HEK293 (cell line): Measurements from ENCODE around the gene ARHGDIB.

Experiments used
- CTCF ChIA-PET: fragments of 350-600 bp; formaldehyde crosslinking; extraction: SDS; loops from one replicate; lab custom pipeline; 2021; ENCODE audit warnings: antibody characterized with exemption; lab: Yijun Ruan, JAX
- POLR2A ChIA-PET: fragments of 300-600 bp; formaldehyde crosslinking; extraction: SDS; loops from one replicate; lab custom pipeline; 2020; ENCODE audit warnings: antibody characterized with exemption, inconsistent platforms; lab: Yijun Ruan, JAX
- H3K27ac ChIP-seq: fragments of 200-500 bp; sonication (Bioruptor generic); 2 replicates; pipeline ENCODE4 v1.5.1; 2014; ENCODE audit warnings: low read depth, low read length, control low read depth, inconsistent platforms; ENCODE audit errors: extremely low read depth
- H3K36me3 ChIP-seq, 2 experiments: fragments of 200-500 bp in 1 of 2; sonication (Bioruptor generic) in 1 of 2; 1 replicate in 1 of 2; 2 replicates in 1 of 2; pipeline ENCODE4 v1.5.1; 2014 to 2017; ENCODE audit warnings: inconsistent platforms in 2 of 2, low read length in 2 of 2; ENCODE audit not compliant: control insufficient read depth in 2 of 2, insufficient read depth in 1 of 2
- H3K4me1 ChIP-seq: fragments of 200-500 bp; sonication (Bioruptor generic); 2 replicates; pipeline ENCODE4 v1.5.1; 2014; ENCODE audit warnings: mild to moderate bottlenecking, low read length, inconsistent platforms; ENCODE audit not compliant: control insufficient read depth, insufficient read depth
- H3K4me3 ChIP-seq: 2 replicates; pipeline ENCODE4 v1.5.1; 2011; ENCODE audit warnings: low read depth, mild to moderate bottlenecking, control low read depth, low read length, moderate library complexity
- H3K9me3 ChIP-seq: fragments of 200-500 bp; sonication (Bioruptor generic); 2 replicates; pipeline ENCODE4 v1.5.1; 2014; ENCODE audit warnings: low read depth, low read length, inconsistent platforms; ENCODE audit not compliant: control insufficient read depth, insufficient read depth
- BCL11A ChIP-seq: fragments of 450-650 bp; formaldehyde crosslinking; IDR thresholded peaks from 2 replicates; pipeline ENCODE4 v1.5.1; 2016; ENCODE audit warnings: low read depth, missing biosample characterization, missing genetic modification characterization
- FEZF1 ChIP-seq: fragments of 450-650 bp; formaldehyde crosslinking; IDR thresholded peaks from 2 replicates; pipeline ENCODE4 v1.5.1; 2016; ENCODE audit warnings: missing biosample characterization, missing genetic modification characterization
- GFI1B ChIP-seq: fragments of 450-650 bp; formaldehyde crosslinking; IDR thresholded peaks from 2 replicates; pipeline ENCODE4 v1.5.1; 2016; ENCODE audit warnings: missing biosample characterization, missing genetic modification characterization
- HIC1 ChIP-seq: fragments of 450-650 bp; formaldehyde crosslinking; IDR thresholded peaks from 2 replicates; pipeline ENCODE4 v1.5.1; 2016; ENCODE audit warnings: missing biosample characterization, missing genetic modification characterization
- HOXA7 ChIP-seq: sonication (generic); formaldehyde crosslinking; IDR thresholded peaks from 2 replicates; pipeline ENCODE4 v1.8.1; 2022; ENCODE audit warnings: missing genetic modification reagents, borderline replicate concordance
- KLF1 ChIP-seq: fragments of 450-650 bp; formaldehyde crosslinking; IDR thresholded peaks from 2 replicates; pipeline ENCODE4 v1.5.1; 2016; ENCODE audit warnings: missing biosample characterization, missing genetic modification characterization
- KLF16 ChIP-seq: fragments of 450-650 bp; formaldehyde crosslinking; IDR thresholded peaks from 2 replicates; pipeline ENCODE4 v1.5.1; 2017; ENCODE audit warnings: missing biosample characterization, missing genetic modification characterization
- SCRT2 ChIP-seq: fragments of 450-650 bp; formaldehyde crosslinking; IDR thresholded peaks from 2 replicates; pipeline ENCODE4 v1.5.1; 2016; ENCODE audit warnings: missing biosample characterization, missing genetic modification characterization
- SETDB1 ChIP-seq: IDR thresholded peaks from one replicate; pipeline ENCODE4 v1.6.1; 2017; ENCODE audit warnings: mild to moderate bottlenecking, low read length, moderate library complexity, mixed read lengths; ENCODE audit not compliant: insufficient read length
- WT1 ChIP-seq: fragments of 450-650 bp; formaldehyde crosslinking; IDR thresholded peaks from 2 replicates; pipeline ENCODE4 v1.5.1; 2016; ENCODE audit warnings: missing biosample characterization, missing genetic modification characterization
- ZBTB10 ChIP-seq: fragments of 450-650 bp; formaldehyde crosslinking; IDR thresholded peaks from 2 replicates; pipeline ENCODE4 v1.5.1; 2016; ENCODE audit warnings: missing biosample characterization, missing genetic modification characterization
- ZNF175 ChIP-seq: fragments of 450-650 bp; formaldehyde crosslinking; IDR thresholded peaks from 2 replicates; pipeline ENCODE4 v1.5.1; 2016; ENCODE audit warnings: missing biosample characterization, missing genetic modification characterization
- ZNF214 ChIP-seq: fragments of 450-650 bp; formaldehyde crosslinking; IDR thresholded peaks from 2 replicates; pipeline ENCODE4 v1.5.1; 2017; ENCODE audit warnings: missing biosample characterization, mild to moderate bottlenecking, missing genetic modification characterization, borderline replicate concordance
- ZNF423 ChIP-seq: fragments of 450-650 bp; formaldehyde crosslinking; IDR thresholded peaks from 2 replicates; pipeline ENCODE4 v1.5.1; 2016; ENCODE audit warnings: missing biosample characterization, missing genetic modification characterization
- ZNF433 ChIP-seq: fragments of 450-650 bp; formaldehyde crosslinking; IDR thresholded peaks from 2 replicates; pipeline ENCODE4 v1.5.1; 2016; ENCODE audit warnings: missing biosample characterization, missing genetic modification characterization, low read depth
- ZNF549 ChIP-seq: fragments of 450-650 bp; IDR thresholded peaks from 2 replicates; pipeline ENCODE4 v1.5.1; 2018; ENCODE audit warnings: missing biosample characterization, missing genetic modification characterization, mild to moderate bottlenecking, inconsistent platforms, moderate library complexity
- ZNF610 ChIP-seq: fragments of 450-650 bp; formaldehyde crosslinking; IDR thresholded peaks from 2 replicates; pipeline ENCODE4 v1.5.1; 2016; ENCODE audit warnings: missing biosample characterization, missing genetic modification characterization, borderline replicate concordance
- ZNF707 ChIP-seq: fragments of 450-650 bp; formaldehyde crosslinking; IDR thresholded peaks from 2 replicates; pipeline ENCODE4 v1.5.1; 2016; ENCODE audit warnings: missing biosample characterization, missing genetic modification characterization
- TF ChIP-seq, protein P1 (sequence below): fragments of 450-650 bp; IDR thresholded peaks from 2 replicates; pipeline ENCODE4 v1.5.1; 2018; ENCODE audit warnings: missing biosample characterization, mild to moderate bottlenecking, missing genetic modification characterization
- TF ChIP-seq, protein P2 (sequence below): fragments of 450-650 bp; formaldehyde crosslinking; IDR thresholded peaks from 2 replicates; pipeline ENCODE4 v1.5.1; 2016; ENCODE audit warnings: missing biosample characterization, missing genetic modification characterization
- TF ChIP-seq, protein P3 (sequence below): fragments of 450-650 bp; formaldehyde crosslinking; IDR thresholded peaks from 2 replicates; pipeline ENCODE4 v1.5.1; 2016; ENCODE audit warnings: missing biosample characterization, missing genetic modification characterization, low read depth

The ARHGDIB gene

DNA sequence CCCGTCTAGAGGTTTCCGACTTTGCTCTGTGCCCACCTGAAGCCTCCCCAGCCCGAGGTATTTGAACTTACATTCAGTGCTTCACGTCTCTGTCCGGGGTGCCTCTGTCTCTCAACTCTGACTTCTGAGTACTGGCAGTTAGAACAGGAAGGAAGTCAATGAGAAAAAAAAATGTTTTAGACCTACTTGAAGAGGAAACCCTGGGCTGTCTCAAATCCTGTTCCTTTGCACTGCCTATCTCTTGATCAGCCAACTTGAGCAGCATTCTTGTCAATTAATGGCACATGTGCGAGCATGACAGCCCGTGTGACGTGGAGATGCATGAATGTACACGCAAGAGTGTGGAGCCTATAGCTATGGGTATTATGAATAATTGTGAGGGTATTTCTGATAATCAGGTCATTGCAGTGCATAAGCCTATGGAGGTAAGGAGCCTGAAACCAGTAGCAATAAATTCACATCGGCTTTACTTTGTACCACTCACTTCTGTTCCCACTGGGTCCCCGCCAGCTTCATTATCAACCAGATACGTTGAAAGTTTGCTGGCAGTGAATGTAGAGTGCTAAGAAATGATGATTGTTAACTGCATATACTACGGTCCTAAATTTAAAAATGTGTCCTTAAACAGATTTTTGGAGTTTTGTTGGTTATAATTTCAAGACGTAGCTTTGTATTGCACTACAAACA, at the start of gene ARHGDIB:
TSS of gene ARHGDIB (minus strand) at position 136 of the 687 bp plus-strand sequence. CDS start 10,889 bp downstream, outside the sequence.
- no peaks in the 10 kb centered on the region for H3K36me3 ChIP-seq
- ChIA-PET CTCF (no interaction called here), POLR2A (no interaction called here)
- no peaks in the 10 kb centered on the region for H3K4me1 ChIP-seq
- no peak within 1 kb of the TSS for H3K27ac ChIP-seq
- no peak for TF ChIP-seq KLF1 (tag by site-specific recombination)
- TF ChIP-seq GFI1B, result no peak
- no peak for TF ChIP-seq SCRT2 (tag by site-specific recombination)
- TF ChIP-seq BCL11A (tag by site-specific recombination), result no peak
- TF ChIP-seq ZNF214 (tag by site-specific recombination), result no peak
- no peak for TF ChIP-seq HOXA7 (CRISPR knock-in tag)
- TF ChIP-seq ZNF433, result no peak
- no peak for TF ChIP-seq ZNF610 (tag by site-specific recombination)
- TF ChIP-seq, protein P1, sequence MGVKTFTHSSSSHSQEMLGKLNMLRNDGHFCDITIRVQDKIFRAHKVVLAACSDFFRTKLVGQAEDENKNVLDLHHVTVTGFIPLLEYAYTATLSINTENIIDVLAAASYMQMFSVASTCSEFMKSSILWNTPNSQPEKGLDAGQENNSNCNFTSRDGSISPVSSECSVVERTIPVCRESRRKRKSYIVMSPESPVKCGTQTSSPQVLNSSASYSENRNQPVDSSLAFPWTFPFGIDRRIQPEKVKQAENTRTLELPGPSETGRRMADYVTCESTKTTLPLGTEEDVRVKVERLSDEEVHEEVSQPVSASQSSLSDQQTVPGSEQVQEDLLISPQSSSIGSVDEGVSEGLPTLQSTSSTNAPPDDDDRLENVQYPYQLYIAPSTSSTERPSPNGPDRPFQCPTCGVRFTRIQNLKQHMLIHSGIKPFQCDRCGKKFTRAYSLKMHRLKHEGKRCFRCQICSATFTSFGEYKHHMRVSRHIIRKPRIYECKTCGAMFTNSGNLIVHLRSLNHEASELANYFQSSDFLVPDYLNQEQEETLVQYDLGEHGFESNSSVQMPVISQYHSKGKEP (tag by site-specific recombination), result no peak
- TF ChIP-seq ZNF707, result no peak
- TF ChIP-seq, protein P2, sequence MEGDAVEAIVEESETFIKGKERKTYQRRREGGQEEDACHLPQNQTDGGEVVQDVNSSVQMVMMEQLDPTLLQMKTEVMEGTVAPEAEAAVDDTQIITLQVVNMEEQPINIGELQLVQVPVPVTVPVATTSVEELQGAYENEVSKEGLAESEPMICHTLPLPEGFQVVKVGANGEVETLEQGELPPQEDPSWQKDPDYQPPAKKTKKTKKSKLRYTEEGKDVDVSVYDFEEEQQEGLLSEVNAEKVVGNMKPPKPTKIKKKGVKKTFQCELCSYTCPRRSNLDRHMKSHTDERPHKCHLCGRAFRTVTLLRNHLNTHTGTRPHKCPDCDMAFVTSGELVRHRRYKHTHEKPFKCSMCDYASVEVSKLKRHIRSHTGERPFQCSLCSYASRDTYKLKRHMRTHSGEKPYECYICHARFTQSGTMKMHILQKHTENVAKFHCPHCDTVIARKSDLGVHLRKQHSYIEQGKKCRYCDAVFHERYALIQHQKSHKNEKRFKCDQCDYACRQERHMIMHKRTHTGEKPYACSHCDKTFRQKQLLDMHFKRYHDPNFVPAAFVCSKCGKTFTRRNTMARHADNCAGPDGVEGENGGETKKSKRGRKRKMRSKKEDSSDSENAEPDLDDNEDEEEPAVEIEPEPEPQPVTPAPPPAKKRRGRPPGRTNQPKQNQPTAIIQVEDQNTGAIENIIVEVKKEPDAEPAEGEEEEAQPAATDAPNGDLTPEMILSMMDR (tag by site-specific recombination), result no peak
- no peak for TF ChIP-seq HIC1 (tag by site-specific recombination)
- TF ChIP-seq SETDB1, result no peak
- no peaks in the 10 kb centered on the region for H3K9me3 ChIP-seq
- H3K4me3 ChIP-seq, result no peak within 1 kb of the TSS

GRCh38 chr12:15011162-15011561, 49.8 kb upstream of the ARHGDIB start:
- Histone ChIP-seq H3K4me3 (no peak overlapping the region), H3K36me3 (no peaks in the 10 kb centered on the region), H3K27ac (no peak overlapping the region), H3K9me3 (no peaks in the 10 kb centered on the region), H3K4me1 (no peaks in the 10 kb centered on the region)
- ChIA-PET CTCF (interaction anchor here (1.2 kb wide), 1 partner anchor 211 kb away, joined by 3 read pairs; no protein-coding TSS in a partner anchor), POLR2A (no interaction called here)
- no peak for TF ChIP-seq KLF16
- no peak for TF ChIP-seq ZNF549 (tag by site-specific recombination)
- TF ChIP-seq, protein P3, sequence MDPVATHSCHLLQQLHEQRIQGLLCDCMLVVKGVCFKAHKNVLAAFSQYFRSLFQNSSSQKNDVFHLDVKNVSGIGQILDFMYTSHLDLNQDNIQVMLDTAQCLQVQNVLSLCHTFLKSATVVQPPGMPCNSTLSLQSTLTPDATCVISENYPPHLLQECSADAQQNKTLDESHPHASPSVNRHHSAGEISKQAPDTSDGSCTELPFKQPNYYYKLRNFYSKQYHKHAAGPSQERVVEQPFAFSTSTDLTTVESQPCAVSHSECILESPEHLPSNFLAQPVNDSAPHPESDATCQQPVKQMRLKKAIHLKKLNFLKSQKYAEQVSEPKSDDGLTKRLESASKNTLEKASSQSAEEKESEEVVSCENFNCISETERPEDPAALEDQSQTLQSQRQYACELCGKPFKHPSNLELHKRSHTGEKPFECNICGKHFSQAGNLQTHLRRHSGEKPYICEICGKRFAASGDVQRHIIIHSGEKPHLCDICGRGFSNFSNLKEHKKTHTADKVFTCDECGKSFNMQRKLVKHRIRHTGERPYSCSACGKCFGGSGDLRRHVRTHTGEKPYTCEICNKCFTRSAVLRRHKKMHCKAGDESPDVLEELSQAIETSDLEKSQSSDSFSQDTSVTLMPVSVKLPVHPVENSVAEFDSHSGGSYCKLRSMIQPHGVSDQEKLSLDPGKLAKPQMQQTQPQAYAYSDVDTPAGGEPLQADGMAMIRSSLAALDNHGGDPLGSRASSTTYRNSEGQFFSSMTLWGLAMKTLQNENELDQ (tag by site-specific recombination), result no peak
- no peak for TF ChIP-seq ZNF214 (tag by site-specific recombination)
- no peak for TF ChIP-seq WT1 (tag by site-specific recombination)
- TF ChIP-seq FEZF1 (tag by site-specific recombination), result no peak
- no peak for TF ChIP-seq ZNF175 (tag by site-specific recombination)
- TF ChIP-seq ZBTB10, result no peak
- TF ChIP-seq ZNF423 (tag by site-specific recombination), result no peak
